Testis (tissue), 3 donors: ENCODE measurements around the gene ZNF185. TPM values are rescaled to one million over a fixed set of nuclear protein-coding genes. Genes with fewer than 3 reads are reported as not detected.

Source experiments
- DNase-seq: peaks from one replicate; pipeline ENCODE4 v3.0.0-alpha.2; 2019
- H3K27ac ChIP-seq, 2 donors: fragments of 200-600 bp; sonication (generic); one replicate each; pipeline ENCODE4 v1.5.1; 2019
- H3K27me3 ChIP-seq: fragments of 200-600 bp; sonication (generic); one replicate; pipeline ENCODE4 v1.5.1; 2019
- H3K36me3 ChIP-seq: fragments of 200-600 bp; sonication (generic); one replicate; pipeline ENCODE4 v1.5.1; 2017; ENCODE audit warnings: low read depth; ENCODE audit errors: missing control alignments
- H3K4me1 ChIP-seq: fragments of 200-600 bp; sonication (generic); one replicate; pipeline ENCODE4 v1.5.1; 2019
- H3K4me3 ChIP-seq, 2 donors: fragments of 200-600 bp; sonication (generic); one replicate each; pipeline ENCODE4 v1.5.1; 2017 to 2019
- H3K9me3 ChIP-seq: fragments of 200-600 bp; sonication (generic); one replicate; pipeline ENCODE4 v1.5.1; 2017
- CTCF ChIP-seq, 3 experiments: fragments of 450-650 bp in 2 of 3; fragments of 200-600 bp in 1 of 3; sonication (generic) in 1 of 3; IDR thresholded peaks; one replicate each; pipeline ENCODE4 v1.5.1; 2016 to 2019; ENCODE audit warnings: antibody characterized with exemption in 3 of 3, mild to moderate bottlenecking in 2 of 3, moderate library complexity in 1 of 3
- POLR2A ChIP-seq: fragments of 450-650 bp; IDR thresholded peaks from one replicate; pipeline ENCODE4 v1.6.1; 2017; ENCODE audit warnings: antibody characterized with exemption, mild to moderate bottlenecking, moderate library complexity
- WGBS, 2 donors: methylation state at CpG; one replicate each; pipeline ENCODE4 v1.1.5; 2018; 5-methylcytosine and 5-hydroxymethylcytosine counted together
- intact Hi-C: fragments of 100-400 bp; cut with DNase I; formaldehyde crosslinking; loops from one replicate; pipeline ENCODE4 v1.15.1; 2023; ENCODE audit warnings: low total_unique reads
- polyA plus RNA-seq: library from polyadenylated mRNA; stranded (reverse); fragments of 350-450 nt; fragmentation: Illumina TruSeq; extraction: RNeasy Lipid Tissue Mini Kit (QIAGEN cat#74804); gene quantifications from one replicate; pipeline ENCODE4 v1.2.3, GENCODE V29; 2014; ENCODE audit warnings: low read depth, low replicate concordance; ENCODE audit not compliant: insufficient read depth
- total RNA-seq, 2 donors: library from RNA; depleted of rRNA; stranded (reverse); fragments of >200 nt; gene quantifications; one replicate each; pipeline ENCODE4 v1.2.3, GENCODE V29; 2016

ZNF185 gene
- total and polyA plus RNA-seq, 3 donors from 2014 or later = 5.9 to 11.1 (median 6.9) TPM

- intact Hi-C loops = no loop called here
- no peak for DNase-seq
These were observed 20.8 kb downstream of the ZNF185 start for GRCh38 chrX:152918707-152919106.

DNA sequence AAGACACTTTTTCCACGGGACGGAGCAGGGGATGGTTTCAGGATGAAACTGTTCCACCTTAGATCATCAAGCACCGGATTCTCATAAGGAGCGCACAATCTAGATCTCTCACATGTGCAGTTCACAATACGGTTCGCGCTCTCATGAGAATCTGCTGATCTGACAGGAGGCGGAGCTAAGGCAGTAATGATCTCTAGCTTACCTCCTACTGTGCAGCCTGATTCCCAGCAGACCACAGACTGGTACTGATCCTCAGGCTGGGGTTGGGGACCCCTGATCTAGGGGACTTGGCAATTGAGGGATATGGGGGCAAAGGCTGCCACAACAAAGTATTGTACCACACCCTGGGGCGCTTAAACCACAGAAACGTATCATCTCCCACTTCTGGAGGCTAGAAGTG, 25.7 kb downstream of the ZNF185 start:
- Histone ChIP-seq H3K9me3 (no peaks in the 10 kb centered on the region), H3K27me3 (no peaks in the 10 kb centered on the region), H3K4me1 (no peaks in the 10 kb centered on the region), H3K27ac (no peak overlapping the region), H3K4me3 (no peak overlapping the region), H3K36me3 (no peaks in the 10 kb centered on the region)
- WGBS, 2 donors = 57 to 78% methylated on average over 1 to 10 of the region's 10 CpGs
- intact Hi-C loops = no loop called here
- DNase-seq = no peak
- TF ChIP-seq POLR2A (no peak), CTCF (IDR thresholded peaks at IDR 0.05) (no peak)

More at GRCh38 chrX:152918707-152919106, 20.8 kb downstream of the ZNF185 start:
- H3K4me1 ChIP-seq = no peaks in the 10 kb centered on the region
- H3K27ac ChIP-seq = no peak overlapping the region
- H3K9me3 ChIP-seq = no peaks in the 10 kb centered on the region
- no peak overlapping the region for H3K4me3 ChIP-seq
- TF ChIP-seq CTCF (IDR thresholded peaks at IDR 0.05) (no peak), POLR2A (no peak)
- WGBS, 2 donors = 86% methylated on average over 4 to 6 of the region's 7 CpGs
- no peaks in the 10 kb centered on the region for H3K27me3 ChIP-seq
- no peaks in the 10 kb centered on the region for H3K36me3 ChIP-seq

DNA sequence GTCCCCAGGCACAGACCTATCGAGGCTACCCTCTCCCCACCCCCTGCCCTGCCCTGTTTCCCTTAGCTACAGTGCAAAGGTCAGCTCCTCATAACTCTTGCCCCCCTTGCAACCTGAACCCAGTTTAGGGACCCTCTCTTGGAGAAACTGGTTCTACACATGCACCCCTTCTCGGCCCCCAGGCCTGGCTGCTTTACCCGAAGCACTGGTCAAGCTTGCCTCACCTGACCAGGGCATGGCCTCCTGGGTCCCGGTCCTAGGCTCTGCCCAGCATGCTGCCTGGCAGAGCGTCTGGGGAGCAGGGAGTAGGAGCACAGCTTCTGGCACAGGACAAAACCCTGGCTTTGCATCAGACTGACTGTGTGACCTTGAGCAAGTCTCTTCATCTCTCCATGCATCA, 28.0 kb downstream of the ZNF185 start:
- 69 to 90% methylated on average over 2 to 3 of the region's 5 CpGs for WGBS, 2 donors
- no peak for DNase-seq
- TF ChIP-seq CTCF (IDR thresholded peaks at IDR 0.05) (no peak), POLR2A (no peak)
- H3K9me3 ChIP-seq = no peaks in the 10 kb centered on the region
- no peak overlapping the region for H3K4me3 ChIP-seq
- H3K27me3 ChIP-seq = no peaks in the 10 kb centered on the region
- no peaks in the 10 kb centered on the region for H3K4me1 ChIP-seq
- H3K27ac ChIP-seq = no peak overlapping the region
- intact Hi-C loops = no loop called here
- H3K36me3 ChIP-seq = no peaks in the 10 kb centered on the region

DNA sequence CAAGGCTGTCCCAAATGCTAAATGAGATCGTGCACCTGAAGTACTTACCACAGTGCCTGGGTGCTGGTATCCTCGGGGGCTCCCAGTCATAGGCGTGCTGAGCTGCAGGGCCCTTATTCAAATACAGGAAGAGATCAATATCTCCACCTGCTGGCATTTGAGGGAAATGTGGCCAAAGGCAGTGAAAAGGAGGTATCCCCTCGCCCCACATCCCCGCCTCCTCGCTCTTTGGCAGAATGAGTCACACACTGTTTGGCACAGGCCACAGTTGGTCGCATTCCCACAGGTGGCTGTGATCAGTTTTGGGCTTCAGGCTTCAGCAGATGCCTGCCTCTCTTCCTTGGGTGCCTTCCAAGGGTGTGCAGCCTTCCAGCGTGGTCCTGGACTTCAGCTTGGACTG, 28.4 kb downstream of the ZNF185 start:
- no peak overlapping the region for H3K4me3 ChIP-seq
- WGBS, 2 donors = 30 to 45% methylated on average over 2 to 8 of the region's 8 CpGs

More for the DNA sequence above, 28.4 kb downstream of the ZNF185 start:
- DNase-seq = peak; percentile 18
- TF ChIP-seq CTCF (IDR thresholded peaks at IDR 0.05) = peak in 1 of 3 experiments; percentile 24
- TF ChIP-seq POLR2A = no peak
- no peaks in the 10 kb centered on the region for H3K27me3 ChIP-seq
- no peaks in the 10 kb centered on the region for H3K4me1 ChIP-seq
- H3K9me3 ChIP-seq = no peaks in the 10 kb centered on the region
- no peaks in the 10 kb centered on the region for H3K36me3 ChIP-seq
- intact Hi-C loops = no loop called here
- no peak overlapping the region for H3K27ac ChIP-seq
